GM21423 (cell line): ENCODE data around the gene CCNG2.

ENCODE experiments used
- ATAC-seq: cut with Tn5 transposase; IDR thresholded peaks from one replicate; pipeline ENCODE4 v1.9.1; 2021; ENCODE audit warnings: mild to moderate bottlenecking, moderate library complexity; ENCODE audit not compliant: unreplicated experiment

CCNG2 gene

DNA sequence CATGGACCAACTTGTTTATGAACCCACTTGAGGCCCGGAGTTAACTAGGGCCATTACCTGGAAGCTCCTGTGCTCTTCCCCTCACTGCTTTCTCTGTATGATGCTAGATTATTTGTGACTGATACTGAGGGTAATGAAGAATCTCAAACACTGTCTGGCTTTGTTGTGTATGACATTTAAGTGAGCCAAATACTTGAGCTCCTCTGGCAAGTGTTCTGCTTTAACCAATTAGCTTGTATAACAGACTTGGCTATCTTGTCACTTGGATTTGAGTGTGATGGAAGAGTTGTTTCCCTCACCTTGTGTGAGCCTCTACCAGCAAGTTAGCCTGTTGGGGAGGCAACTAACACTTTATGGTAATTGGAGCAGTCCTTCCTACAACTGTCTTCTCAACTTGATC lies 42.7 kb downstream of the CCNG2 start:
- ATAC-seq: no peak

DNA sequence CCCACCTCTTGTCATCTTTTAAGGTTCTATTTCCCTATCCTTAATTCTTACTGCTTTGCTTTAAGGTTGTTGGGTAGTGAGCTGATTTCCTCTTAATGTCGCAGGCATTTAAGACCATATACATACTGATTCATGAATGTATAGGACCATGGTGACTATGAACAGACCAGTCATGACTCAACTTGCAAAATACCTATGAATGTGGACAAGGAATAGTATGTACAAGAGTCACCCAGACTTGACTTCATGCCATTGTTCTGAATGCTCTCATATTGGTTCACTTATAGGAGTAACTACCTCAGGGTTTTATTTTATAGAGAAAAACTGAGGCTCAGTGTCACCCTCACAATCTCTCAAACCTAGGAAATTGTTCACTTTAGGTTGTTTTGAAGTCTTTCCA lies 44.3 kb downstream of the CCNG2 start:
- no peak for ATAC-seq

DNA sequence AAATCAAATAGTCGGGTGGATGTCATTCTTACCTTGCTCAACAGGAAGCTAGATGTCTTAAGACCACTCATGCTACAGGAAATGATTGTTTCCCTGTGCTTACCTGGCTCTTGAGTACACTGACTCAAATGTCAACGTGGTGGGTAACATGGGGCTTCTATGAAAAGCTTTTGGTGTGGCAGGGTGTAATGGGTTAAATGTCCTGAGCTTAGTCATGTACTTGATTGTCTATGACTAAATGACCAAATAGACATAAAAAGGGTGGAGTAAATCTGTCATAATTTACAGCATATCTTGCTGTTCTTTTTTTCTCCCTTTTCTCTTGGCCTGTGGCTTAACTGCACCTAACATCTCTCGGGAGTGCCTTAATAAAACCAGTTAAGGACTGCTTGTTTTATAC lies 44.9 kb downstream of the CCNG2 start:
- ATAC-seq: no peak

DNA sequence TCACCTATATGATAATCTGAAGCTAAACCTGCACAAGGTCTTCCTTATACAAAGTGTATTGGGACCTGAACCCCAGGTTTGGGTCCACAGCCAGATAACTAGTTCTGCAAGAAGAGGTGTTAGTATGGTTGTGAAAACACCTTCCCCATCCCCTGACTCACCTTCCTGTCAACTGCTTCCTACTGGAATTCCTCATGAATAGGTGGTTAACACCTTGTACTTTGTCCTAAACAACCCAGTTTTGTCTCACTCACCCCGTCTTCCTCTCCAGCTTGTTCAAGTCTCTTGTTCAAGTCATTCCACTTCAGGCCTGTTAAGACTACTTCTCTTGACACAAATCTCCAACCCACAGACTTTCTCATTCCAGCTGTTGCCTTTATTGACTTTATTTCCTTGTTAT lies 45.5 kb downstream of the CCNG2 start:
- no peak for ATAC-seq

DNA sequence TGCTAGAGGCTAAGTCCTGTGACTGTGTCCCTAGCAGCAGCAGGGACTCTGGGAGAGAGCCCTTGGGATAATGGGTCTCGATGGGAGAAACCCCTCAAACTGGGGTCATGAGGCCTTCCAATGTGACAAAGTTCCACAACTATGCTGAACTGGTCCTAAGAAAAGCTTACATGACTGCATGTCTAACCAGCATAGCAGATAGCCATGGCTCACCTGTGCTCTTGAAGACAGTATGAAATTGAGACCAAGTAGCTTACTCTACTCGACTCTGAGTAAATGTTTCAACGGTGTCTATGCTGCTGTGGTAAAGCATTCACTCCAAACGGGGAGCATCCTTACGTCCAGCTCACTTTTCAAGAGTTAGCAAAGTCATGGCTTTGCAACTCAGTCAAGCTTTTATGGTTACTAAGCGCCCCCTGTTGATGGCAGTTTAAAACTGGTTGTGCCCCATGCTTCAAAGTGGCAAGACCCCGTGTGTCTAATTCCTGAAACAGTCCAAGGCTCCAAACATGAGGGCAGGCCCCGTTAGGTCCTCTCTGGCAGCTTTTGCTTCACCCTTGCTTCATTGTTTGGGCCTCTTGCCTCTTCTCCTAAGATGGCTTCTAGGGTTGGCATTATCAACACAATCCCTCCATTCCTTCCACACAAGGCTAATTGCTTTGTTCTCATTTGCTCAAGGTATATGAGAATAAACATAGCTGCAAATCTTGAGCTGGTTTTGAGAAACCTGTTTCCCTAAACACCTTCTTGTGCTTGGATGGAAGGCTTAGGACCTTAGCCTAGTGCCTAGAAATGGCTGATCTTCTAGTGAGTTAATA lies 46.6 kb downstream of the CCNG2 start:
- ATAC-seq: no peak

DNA sequence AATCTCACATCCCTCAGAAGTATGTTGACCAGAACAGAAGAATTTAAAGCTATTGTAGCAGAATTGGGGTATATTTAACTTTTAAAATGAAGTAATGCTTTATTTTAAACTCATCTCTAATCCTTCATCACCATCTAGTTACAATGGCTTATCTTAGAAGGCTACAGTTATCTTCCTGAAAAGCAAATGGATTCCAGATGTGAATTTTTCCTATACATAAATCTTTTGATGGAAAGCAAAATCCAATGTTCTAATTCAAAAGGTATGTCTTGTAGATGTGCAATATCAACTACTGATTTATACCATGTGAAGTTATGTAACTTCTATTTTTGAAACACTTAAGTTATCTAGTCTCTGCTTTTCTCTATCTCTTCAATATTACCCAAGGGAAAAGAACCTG lies 47.6 kb downstream of the CCNG2 start:
- ATAC-seq: no peak

DNA sequence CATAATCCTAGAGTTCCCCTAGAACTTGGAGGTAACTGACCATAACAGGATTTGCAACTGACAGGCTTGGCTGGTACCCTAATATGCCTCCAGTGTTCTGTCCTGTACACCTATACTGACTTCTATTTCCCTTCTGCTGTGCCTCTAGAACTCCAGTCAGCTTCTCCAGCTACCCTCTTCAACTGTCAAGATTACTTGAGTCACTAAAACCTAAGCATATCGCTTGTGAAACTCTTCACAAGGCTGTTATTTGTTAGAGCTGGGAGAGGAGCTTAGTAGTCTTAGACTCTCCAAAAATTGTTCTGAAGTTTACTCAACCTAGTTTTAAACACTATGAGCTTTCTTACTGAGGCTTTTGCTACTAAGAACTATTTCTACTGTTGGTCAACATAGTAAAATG lies 52.0 kb downstream of the CCNG2 start:
- ATAC-seq: no peak

DNA sequence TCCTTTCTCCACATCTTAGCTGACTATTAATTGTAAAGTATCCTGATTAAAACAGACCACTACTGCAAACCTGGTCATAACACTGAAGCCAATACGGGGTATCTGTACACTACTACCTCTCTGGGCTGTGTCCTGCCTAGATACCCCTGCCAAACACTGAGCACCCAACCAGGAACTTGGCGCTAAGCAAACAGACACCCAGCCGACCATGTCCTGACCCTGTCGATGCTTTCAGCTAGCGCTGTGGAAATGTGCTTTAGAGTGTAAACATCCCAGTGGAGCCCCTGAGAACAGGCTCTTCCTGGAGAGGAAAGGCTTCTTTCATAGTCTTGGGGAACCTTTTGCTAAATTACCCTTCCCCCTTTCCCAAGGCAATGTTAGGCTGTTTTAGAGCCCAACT lies 52.9 kb downstream of the CCNG2 start:
- no peak for ATAC-seq

DNA sequence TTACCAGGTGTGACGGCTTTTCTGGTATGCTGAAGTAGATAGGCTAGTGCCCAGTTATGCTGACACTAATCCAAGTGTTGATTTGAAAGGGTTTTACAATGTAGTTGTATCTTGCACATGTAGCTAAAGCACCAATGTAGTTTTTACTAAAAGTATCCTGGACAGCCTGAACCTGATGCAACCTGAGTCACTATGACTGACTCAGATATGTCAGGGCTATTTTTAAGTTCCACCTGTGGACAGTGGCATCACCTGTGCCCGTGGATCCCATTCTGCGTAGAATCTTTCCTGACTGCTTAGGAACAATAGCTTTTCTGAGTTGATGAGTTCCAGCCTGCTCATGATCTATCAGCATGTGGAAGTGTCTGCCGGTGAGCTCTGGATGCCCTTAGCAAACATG lies 58.1 kb downstream of the CCNG2 start:
- no peak for ATAC-seq

DNA sequence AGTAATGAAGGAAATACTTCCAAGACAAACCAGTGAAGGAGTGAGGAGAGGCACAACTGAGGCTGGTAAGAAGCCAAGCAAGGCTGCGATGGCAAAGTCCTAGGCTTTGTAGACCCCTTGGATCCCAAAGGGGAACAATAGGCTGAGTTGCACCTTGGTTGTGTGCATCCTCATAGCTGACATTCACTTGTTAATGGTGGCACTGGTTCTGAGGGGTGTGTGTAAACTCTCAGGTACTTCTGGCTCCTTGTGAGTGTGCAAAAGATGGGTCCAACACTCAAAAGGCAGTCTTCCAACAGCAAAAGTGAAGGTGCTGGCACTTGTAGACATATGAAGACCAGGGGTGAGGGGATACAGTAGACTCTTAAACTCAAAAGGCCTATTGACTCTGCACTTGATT lies 60.5 kb downstream of the CCNG2 start:
- no peak for ATAC-seq

DNA sequence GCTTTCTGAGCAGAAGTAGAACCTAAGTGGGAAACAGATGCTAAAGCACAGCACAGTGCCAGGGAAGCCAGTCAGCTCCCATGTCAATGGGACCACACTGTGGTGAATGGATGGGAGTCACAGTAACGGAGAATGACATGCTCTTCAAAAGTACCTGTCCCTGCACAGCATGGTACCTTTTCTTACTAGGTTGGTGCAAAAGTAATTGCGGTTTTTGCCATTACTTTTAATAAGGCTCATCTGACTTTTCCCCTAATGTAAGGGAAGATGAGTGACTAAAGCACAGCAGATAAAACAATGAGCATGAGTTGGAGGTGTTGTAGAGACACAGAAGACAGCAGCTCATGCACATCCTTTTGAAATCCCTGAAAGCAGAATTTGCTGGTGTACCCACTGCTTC lies 62.3 kb downstream of the CCNG2 start:
- ATAC-seq: no peak
